GM23338 (cell line): Measurements from ENCODE around the gene ERBB4. TPM values are rescaled to one million over a fixed set of nuclear protein-coding genes. Genes with fewer than 3 reads are reported as not detected.

Experiments used
- ATAC-seq: fragments of 200-7000 bp; cut with Tn5 transposase; 3 replicates; pipeline ENCODE4 v1.9.1; 2020
- DNase-seq: peaks from one replicate; pipeline ENCODE4 v3.0.0-alpha.2; 2015; ENCODE audit warnings: low spot score
- H2AFZ ChIP-seq: fragments of 200-600 bp; sonication (generic); 2 replicates; pipeline ENCODE4 v1.8.0; 2016; ENCODE audit warnings: antibody characterized with exemption, mild to moderate bottlenecking, moderate library complexity
- H3F3A ChIP-seq: fragments of 200-600 bp; sonication (generic); replicated peaks from 2 replicates; pipeline ENCODE4 v1.8.0; 2017; ENCODE audit warnings: antibody characterized with exemption, mixed run types, low read depth
- H3K27ac ChIP-seq: fragments of 200-600 bp; sonication (generic); 2 replicates; pipeline ENCODE4 v1.6.1; 2016; ENCODE audit warnings: low read depth
- H3K27me3 ChIP-seq: fragments of 200-600 bp; sonication (generic); 2 replicates; pipeline ENCODE4 v1.8.0; 2016; ENCODE audit warnings: mild to moderate bottlenecking, mixed run types, moderate library complexity; ENCODE audit not compliant: insufficient read depth
- H3K36me3 ChIP-seq: fragments of 200-600 bp; sonication (generic); 2 replicates; pipeline ENCODE4 v1.8.0; 2016; ENCODE audit warnings: mild to moderate bottlenecking; ENCODE audit not compliant: insufficient read depth
- H3K4me1 ChIP-seq: fragments of 200-600 bp; sonication (generic); 2 replicates; pipeline ENCODE4 v1.8.0; 2016; ENCODE audit warnings: mild to moderate bottlenecking, moderate library complexity; ENCODE audit not compliant: insufficient read depth
- H3K4me2 ChIP-seq: fragments of 200-600 bp; sonication (generic); 2 replicates; pipeline ENCODE4 v1.7.1; 2017; ENCODE audit warnings: mixed run types
- H3K4me3 ChIP-seq: fragments of 200-600 bp; sonication (generic); 2 replicates; pipeline ENCODE4 v1.6.1; 2016; ENCODE audit warnings: mixed run types
- H3K79me2 ChIP-seq: fragments of 200-600 bp; sonication (generic); replicated peaks from 2 replicates; pipeline ENCODE4 v1.8.0; 2017; ENCODE audit warnings: mild to moderate bottlenecking; ENCODE audit not compliant: insufficient read depth
- H3K9me2 ChIP-seq: fragments of 200-600 bp; sonication (generic); 2 replicates; pipeline ENCODE4 v1.8.0; 2017; ENCODE audit not compliant: insufficient read depth
- H4K20me1 ChIP-seq: fragments of 200-600 bp; sonication (generic); replicated peaks from 2 replicates; pipeline ENCODE4 v1.8.0; 2017; ENCODE audit warnings: mild to moderate bottlenecking; ENCODE audit not compliant: insufficient read depth
- H3K27ac Mint-ChIP-seq: 2 replicates; pipeline ENCODE4 v1.8.0; 2020; ENCODE audit warnings: inconsistent platforms, mild to moderate bottlenecking, moderate library complexity, mixed read lengths
- H3K27me3 Mint-ChIP-seq: 3 replicates; pipeline ENCODE4 v1.8.0; 2022; ENCODE audit warnings: low read depth, mild to moderate bottlenecking, moderate library complexity, mixed read lengths, inconsistent platforms; ENCODE audit not compliant: insufficient read depth, poor library complexity
- H3K36me3 Mint-ChIP-seq: 3 replicates; pipeline ENCODE4 v1.8.0; 2021; ENCODE audit warnings: low read depth, mild to moderate bottlenecking, inconsistent platforms, moderate library complexity, mixed read lengths
- H3K4me1 Mint-ChIP-seq: 3 replicates; pipeline ENCODE4 v1.8.0; 2020; ENCODE audit warnings: mild to moderate bottlenecking, inconsistent platforms, mixed read lengths
- H3K4me3 Mint-ChIP-seq: 3 replicates; pipeline ENCODE4 v1.8.0; 2021; ENCODE audit warnings: moderate library complexity, mild to moderate bottlenecking, inconsistent platforms, mixed read lengths
- H3K9me3 Mint-ChIP-seq: 3 replicates; pipeline ENCODE4 v1.8.0; 2020; ENCODE audit warnings: moderate library complexity, mild to moderate bottlenecking, inconsistent platforms, mixed read lengths
- CREB1 ChIP-seq: fragments of 250-450 bp; sonication (Bioruptor Pico); IDR thresholded peaks from 2 replicates; pipeline ENCODE4 v1.5.0; 2020; ENCODE audit warnings: low read depth, mild to moderate bottlenecking, moderate library complexity
- EZH2 ChIP-seq: fragments of 200-600 bp; sonication (generic); IDR thresholded peaks from one replicate; pipeline ENCODE4 v1.8.0; 2017; ENCODE audit warnings: antibody characterized with exemption, mild to moderate bottlenecking, low read depth; ENCODE audit not compliant: unreplicated experiment
- EZH2phosphoT487 ChIP-seq: fragments of 200-600 bp; sonication (generic); IDR thresholded peaks from one replicate; pipeline ENCODE4 v1.8.1; 2018; ENCODE audit warnings: antibody characterized with exemption; ENCODE audit not compliant: unreplicated experiment
- JUNB ChIP-seq: IDR thresholded peaks from one replicate; pipeline ENCODE4 v1.6.1; 2016; ENCODE audit warnings: antibody characterized with exemption; ENCODE audit not compliant: unreplicated experiment
- NANOG ChIP-seq: IDR thresholded peaks from 2 replicates; pipeline ENCODE4 v1.6.1; 2016; ENCODE audit warnings: antibody characterized with exemption, borderline replicate concordance
- POLR2AphosphoS5 ChIP-seq: IDR thresholded peaks from 2 replicates; pipeline ENCODE4 v1.6.1; 2016; ENCODE audit warnings: antibody characterized with exemption, low read depth
- STAT1 ChIP-seq: IDR thresholded peaks from one replicate; pipeline ENCODE4 v1.6.1; 2016; ENCODE audit warnings: antibody characterized with exemption; ENCODE audit not compliant: unreplicated experiment
- ZNF114 ChIP-seq: fragments of 250-450 bp; sonication (Bioruptor Pico); IDR thresholded peaks from 2 replicates; pipeline ENCODE4 v1.5.0; 2020; ENCODE audit warnings: mild to moderate bottlenecking, moderate library complexity
- ZNF331 ChIP-seq: fragments of 250-450 bp; sonication (Bioruptor Pico); IDR thresholded peaks from 2 replicates; pipeline ENCODE4 v1.5.0; 2020; ENCODE audit warnings: low read depth, mild to moderate bottlenecking, moderate library complexity
- polyA plus RNA-seq: library from polyadenylated mRNA; unstranded; fragments of >200 nt; fragmentation: Nextera tagmentation; extraction: Ambion mirVana; gene quantifications from 2 replicates; pipeline ENCODE4 v1.2.1, GENCODE V29; 2016
- total RNA-seq: library from RNA; depleted of rRNA; stranded (reverse); fragments of >200 nt; shearing (Covaris generic); gene quantifications from 2 replicates; pipeline ENCODE4 v1.2.3, GENCODE V29; 2014
- TF ChIP-seq, protein P1 (sequence below): IDR thresholded peaks from one replicate; pipeline ENCODE4 v1.6.1; 2018; ENCODE audit warnings: antibody characterized with exemption; ENCODE audit not compliant: unreplicated experiment
- TF ChIP-seq, protein P2 (sequence below): fragments of 250-450 bp; sonication (Bioruptor Pico); IDR thresholded peaks from 2 replicates; pipeline ENCODE4 v1.5.0; 2020; ENCODE audit warnings: mild to moderate bottlenecking, moderate library complexity
- TF ChIP-seq, protein P3 (sequence below): IDR thresholded peaks from 2 replicates; pipeline ENCODE4 v1.6.1; 2016; ENCODE audit warnings: antibody characterized with exemption
- TF ChIP-seq, protein P4 (sequence below), 2 experiments: fragments of 200-600 bp in 1 of 2; sonication (generic) in 1 of 2; conservative IDR thresholded peaks; 2 replicates each; pipeline versions ENCODE4 v1.5.1 to v1.6.1; 2016 to 2017; ENCODE audit warnings: antibody characterized with exemption in 2 of 2, low read depth in 2 of 2, mild to moderate bottlenecking in 2 of 2, moderate library complexity in 1 of 2

The ERBB4 gene
- total and polyA plus RNA-seq, 2 experiments from 2014 or later, result 0.73 to 1.1 TPM

DNA sequence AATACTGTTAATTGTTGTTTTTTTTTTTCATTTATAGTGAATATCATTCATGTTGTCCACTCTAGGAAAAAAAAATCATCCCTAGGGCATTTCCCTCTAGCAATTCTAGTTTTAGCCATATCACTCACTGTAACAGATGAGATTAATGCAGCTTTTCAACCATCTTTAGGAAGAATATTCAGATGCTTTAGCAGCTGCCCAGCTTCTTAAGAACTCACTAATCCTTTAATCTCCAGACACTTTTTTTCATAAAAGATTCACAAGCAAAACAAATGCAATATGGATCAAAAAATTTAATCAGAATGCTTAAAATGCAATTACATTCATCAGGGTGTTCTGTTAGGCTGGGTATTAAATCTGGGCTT lies 692.6 kb downstream of the ERBB4 start:
- H3K4me2 ChIP-seq, result no peak overlapping the region
- Mint-ChIP-seq H3K36me3 (no peaks in the 10 kb centered on the region), H3K4me3 (no peak overlapping the region), H3K9me3 (no peaks in the 10 kb centered on the region), H3K27ac (no peak overlapping the region), H3K27me3 (no peaks in the 10 kb centered on the region), H3K4me1 (peaks cover 12% of the 10 kb centered on the region; the same call in 2 of the 3 replicates)
- no peaks in the 10 kb centered on the region for H3K9me2 ChIP-seq
- H4K20me1 ChIP-seq, result no peaks in the 10 kb centered on the region
- H2AFZ ChIP-seq, result no peak overlapping the region
- no peak overlapping the region for H3K27ac ChIP-seq
- DNase-seq, result no peak
- no peaks in the 10 kb centered on the region for H3K4me1 ChIP-seq
- H3K27me3 ChIP-seq, result no peaks in the 10 kb centered on the region
- H3K79me2 ChIP-seq, result no peaks in the 10 kb centered on the region
- H3K4me3 ChIP-seq, result no peak overlapping the region
- no peak for ATAC-seq
- H3K36me3 ChIP-seq, result no peaks in the 10 kb centered on the region
- TF ChIP-seq ZNF114 (no peak), CREB1 (CRISPR knock-in tag) (no peak), JUNB (no peak), ZNF331 (CRISPR knock-in tag) (no peak), EZH2 (no peak), EZH2phosphoT487 (no peak), POLR2AphosphoS5 (no peak), NANOG (no peak), STAT1 (no peak)
- TF ChIP-seq, protein P1, sequence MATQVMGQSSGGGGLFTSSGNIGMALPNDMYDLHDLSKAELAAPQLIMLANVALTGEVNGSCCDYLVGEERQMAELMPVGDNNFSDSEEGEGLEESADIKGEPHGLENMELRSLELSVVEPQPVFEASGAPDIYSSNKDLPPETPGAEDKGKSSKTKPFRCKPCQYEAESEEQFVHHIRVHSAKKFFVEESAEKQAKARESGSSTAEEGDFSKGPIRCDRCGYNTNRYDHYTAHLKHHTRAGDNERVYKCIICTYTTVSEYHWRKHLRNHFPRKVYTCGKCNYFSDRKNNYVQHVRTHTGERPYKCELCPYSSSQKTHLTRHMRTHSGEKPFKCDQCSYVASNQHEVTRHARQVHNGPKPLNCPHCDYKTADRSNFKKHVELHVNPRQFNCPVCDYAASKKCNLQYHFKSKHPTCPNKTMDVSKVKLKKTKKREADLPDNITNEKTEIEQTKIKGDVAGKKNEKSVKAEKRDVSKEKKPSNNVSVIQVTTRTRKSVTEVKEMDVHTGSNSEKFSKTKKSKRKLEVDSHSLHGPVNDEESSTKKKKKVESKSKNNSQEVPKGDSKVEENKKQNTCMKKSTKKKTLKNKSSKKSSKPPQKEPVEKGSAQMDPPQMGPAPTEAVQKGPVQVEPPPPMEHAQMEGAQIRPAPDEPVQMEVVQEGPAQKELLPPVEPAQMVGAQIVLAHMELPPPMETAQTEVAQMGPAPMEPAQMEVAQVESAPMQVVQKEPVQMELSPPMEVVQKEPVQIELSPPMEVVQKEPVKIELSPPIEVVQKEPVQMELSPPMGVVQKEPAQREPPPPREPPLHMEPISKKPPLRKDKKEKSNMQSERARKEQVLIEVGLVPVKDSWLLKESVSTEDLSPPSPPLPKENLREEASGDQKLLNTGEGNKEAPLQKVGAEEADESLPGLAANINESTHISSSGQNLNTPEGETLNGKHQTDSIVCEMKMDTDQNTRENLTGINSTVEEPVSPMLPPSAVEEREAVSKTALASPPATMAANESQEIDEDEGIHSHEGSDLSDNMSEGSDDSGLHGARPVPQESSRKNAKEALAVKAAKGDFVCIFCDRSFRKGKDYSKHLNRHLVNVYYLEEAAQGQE, result no peak
- TF ChIP-seq, protein P2, sequence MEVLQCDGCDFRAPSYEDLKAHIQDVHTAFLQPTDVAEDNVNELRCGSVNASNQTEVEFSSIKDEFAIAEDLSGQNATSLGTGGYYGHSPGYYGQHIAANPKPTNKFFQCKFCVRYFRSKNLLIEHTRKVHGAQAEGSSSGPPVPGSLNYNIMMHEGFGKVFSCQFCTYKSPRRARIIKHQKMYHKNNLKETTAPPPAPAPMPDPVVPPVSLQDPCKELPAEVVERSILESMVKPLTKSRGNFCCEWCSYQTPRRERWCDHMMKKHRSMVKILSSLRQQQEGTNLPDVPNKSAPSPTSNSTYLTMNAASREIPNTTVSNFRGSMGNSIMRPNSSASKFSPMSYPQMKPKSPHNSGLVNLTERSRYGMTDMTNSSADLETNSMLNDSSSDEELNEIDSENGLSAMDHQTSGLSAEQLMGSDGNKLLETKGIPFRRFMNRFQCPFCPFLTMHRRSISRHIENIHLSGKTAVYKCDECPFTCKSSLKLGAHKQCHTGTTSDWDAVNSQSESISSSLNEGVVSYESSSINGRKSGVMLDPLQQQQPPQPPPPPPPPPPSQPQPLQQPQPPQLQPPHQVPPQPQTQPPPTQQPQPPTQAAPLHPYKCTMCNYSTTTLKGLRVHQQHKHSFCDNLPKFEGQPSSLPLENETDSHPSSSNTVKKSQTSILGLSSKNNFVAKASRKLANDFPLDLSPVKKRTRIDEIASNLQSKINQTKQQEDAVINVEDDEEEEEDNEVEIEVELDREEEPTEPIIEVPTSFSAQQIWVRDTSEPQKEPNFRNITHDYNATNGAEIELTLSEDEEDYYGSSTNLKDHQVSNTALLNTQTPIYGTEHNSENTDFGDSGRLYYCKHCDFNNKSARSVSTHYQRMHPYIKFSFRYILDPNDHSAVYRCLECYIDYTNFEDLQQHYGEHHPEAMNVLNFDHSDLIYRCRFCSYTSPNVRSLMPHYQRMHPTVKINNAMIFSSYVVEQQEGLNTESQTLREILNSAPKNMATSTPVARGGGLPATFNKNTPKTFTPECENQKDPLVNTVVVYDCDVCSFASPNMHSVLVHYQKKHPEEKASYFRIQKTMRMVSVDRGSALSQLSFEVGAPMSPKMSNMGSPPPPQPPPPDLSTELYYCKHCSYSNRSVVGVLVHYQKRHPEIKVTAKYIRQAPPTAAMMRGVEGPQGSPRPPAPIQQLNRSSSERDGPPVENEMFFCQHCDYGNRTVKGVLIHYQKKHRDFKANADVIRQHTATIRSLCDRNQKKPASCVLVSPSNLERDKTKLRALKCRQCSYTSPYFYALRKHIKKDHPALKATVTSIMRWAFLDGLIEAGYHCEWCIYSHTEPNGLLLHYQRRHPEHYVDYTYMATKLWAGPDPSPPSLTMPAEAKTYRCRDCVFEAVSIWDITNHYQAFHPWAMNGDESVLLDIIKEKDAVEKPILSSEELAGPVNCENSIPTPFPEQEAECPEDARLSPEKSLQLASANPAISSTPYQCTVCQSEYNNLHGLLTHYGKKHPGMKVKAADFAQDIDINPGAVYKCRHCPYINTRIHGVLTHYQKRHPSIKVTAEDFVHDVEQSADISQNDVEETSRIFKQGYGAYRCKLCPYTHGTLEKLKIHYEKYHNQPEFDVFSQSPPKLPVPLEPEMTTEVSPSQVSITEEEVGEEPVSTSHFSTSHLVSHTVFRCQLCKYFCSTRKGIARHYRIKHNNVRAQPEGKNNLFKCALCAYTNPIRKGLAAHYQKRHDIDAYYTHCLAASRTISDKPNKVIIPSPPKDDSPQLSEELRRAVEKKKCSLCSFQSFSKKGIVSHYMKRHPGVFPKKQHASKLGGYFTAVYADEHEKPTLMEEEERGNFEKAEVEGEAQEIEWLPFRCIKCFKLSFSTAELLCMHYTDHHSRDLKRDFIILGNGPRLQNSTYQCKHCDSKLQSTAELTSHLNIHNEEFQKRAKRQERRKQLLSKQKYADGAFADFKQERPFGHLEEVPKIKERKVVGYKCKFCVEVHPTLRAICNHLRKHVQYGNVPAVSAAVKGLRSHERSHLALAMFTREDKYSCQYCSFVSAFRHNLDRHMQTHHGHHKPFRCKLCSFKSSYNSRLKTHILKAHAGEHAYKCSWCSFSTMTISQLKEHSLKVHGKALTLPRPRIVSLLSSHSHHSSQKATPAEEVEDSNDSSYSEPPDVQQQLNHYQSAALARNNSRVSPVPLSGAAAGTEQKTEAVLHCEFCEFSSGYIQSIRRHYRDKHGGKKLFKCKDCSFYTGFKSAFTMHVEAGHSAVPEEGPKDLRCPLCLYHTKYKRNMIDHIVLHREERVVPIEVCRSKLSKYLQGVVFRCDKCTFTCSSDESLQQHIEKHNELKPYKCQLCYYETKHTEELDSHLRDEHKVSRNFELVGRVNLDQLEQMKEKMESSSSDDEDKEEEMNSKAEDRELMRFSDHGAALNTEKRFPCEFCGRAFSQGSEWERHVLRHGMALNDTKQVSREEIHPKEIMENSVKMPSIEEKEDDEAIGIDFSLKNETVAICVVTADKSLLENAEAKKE, result no peak
- TF ChIP-seq, protein P3, sequence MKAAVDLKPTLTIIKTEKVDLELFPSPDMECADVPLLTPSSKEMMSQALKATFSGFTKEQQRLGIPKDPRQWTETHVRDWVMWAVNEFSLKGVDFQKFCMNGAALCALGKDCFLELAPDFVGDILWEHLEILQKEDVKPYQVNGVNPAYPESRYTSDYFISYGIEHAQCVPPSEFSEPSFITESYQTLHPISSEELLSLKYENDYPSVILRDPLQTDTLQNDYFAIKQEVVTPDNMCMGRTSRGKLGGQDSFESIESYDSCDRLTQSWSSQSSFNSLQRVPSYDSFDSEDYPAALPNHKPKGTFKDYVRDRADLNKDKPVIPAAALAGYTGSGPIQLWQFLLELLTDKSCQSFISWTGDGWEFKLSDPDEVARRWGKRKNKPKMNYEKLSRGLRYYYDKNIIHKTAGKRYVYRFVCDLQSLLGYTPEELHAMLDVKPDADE, result no peak
- TF ChIP-seq, protein P4, sequence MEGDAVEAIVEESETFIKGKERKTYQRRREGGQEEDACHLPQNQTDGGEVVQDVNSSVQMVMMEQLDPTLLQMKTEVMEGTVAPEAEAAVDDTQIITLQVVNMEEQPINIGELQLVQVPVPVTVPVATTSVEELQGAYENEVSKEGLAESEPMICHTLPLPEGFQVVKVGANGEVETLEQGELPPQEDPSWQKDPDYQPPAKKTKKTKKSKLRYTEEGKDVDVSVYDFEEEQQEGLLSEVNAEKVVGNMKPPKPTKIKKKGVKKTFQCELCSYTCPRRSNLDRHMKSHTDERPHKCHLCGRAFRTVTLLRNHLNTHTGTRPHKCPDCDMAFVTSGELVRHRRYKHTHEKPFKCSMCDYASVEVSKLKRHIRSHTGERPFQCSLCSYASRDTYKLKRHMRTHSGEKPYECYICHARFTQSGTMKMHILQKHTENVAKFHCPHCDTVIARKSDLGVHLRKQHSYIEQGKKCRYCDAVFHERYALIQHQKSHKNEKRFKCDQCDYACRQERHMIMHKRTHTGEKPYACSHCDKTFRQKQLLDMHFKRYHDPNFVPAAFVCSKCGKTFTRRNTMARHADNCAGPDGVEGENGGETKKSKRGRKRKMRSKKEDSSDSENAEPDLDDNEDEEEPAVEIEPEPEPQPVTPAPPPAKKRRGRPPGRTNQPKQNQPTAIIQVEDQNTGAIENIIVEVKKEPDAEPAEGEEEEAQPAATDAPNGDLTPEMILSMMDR (conservative IDR thresholded peaks at IDR 0.05; ENCODE audit: low read depth in 2 of 2), result no peak
- H3F3A ChIP-seq, result no peaks in the 10 kb centered on the region
